H1 (cell line): ENCODE data around the gene MYO5A. TPM values are rescaled to one million over a fixed set of nuclear protein-coding genes. Genes with fewer than 3 reads are reported as not detected.

Source experiments
- CTCF ChIA-PET: fragments of 300-600 bp; sonication (Branson Sonifier 250); formaldehyde crosslinking; loops from one replicate; lab custom pipeline; 2021; ENCODE audit not compliant: partially characterized antibody; lab: Charles Lee
- POLR2A ChIA-PET: fragments of 300-600 bp; sonication (Branson Sonifier 250); formaldehyde crosslinking; loops from one replicate; lab custom pipeline; 2021; ENCODE audit warnings: inconsistent platforms; ENCODE audit not compliant: partially characterized antibody; lab: Charles Lee
- DNase-seq, 2 experiments: peaks; one replicate each; pipeline versions ENCODE4 v3.0.0 to v3.0.0-alpha.2; 2010 to 2022; ENCODE audit warnings: low spot score in 2 of 2, low read depth in 1 of 2, mixed read lengths in 1 of 2
- FAIRE-seq: peaks from 2 replicates; lab custom pipeline; 2011; peaks lifted over from hg19 to GRCh38; lab: Jason Lieb, UNC
- H2AFZ ChIP-seq: 2 replicates; pipeline ENCODE4 v1.8.1; 2012; ENCODE audit warnings: low read length, inconsistent platforms
- H2AK5ac ChIP-seq: 2 replicates; pipeline ENCODE4 v1.6.1; 2013; ENCODE audit warnings: low read depth, low read length
- H2BK120ac ChIP-seq: replicated peaks from 2 replicates; pipeline ENCODE3; 2013; ENCODE audit warnings: low read depth, low read length, inconsistent platforms
- H2BK12ac ChIP-seq: 2 replicates; pipeline ENCODE4 v1.6.1; 2013; ENCODE audit warnings: low read depth, low read length
- H2BK15ac ChIP-seq: 2 replicates; pipeline ENCODE4 v1.6.1; 2013; ENCODE audit warnings: low read length
- H2BK20ac ChIP-seq: 2 replicates; pipeline ENCODE4 v1.6.1; 2013; ENCODE audit warnings: low read length
- H2BK5ac ChIP-seq: 2 replicates; pipeline ENCODE4 v1.6.1; 2013; ENCODE audit warnings: low read depth, low read length
- H3K14ac ChIP-seq: 2 replicates; pipeline ENCODE4 v1.6.1; 2013; ENCODE audit warnings: inconsistent platforms; ENCODE audit not compliant: insufficient read length
- H3K18ac ChIP-seq: 2 replicates; pipeline ENCODE4 v1.6.1; 2013; ENCODE audit warnings: low read length; ENCODE audit errors: extremely low read depth
- H3K23ac ChIP-seq: 2 replicates; pipeline ENCODE4 v1.6.1; 2013; ENCODE audit warnings: inconsistent platforms; ENCODE audit not compliant: insufficient read length
- H3K23me2 ChIP-seq: 2 replicates; pipeline ENCODE4 v1.6.1; 2013; ENCODE audit warnings: low read depth, low read length
- H3K27ac ChIP-seq: 2 replicates; pipeline ENCODE4 v1.6.1; 2011; ENCODE audit warnings: low read depth, low read length, inconsistent platforms
- H3K27me3 ChIP-seq, 4 experiments: replicated peaks in 1 of 4; 1 replicate in 1 of 4; 2 replicates in 3 of 4; pipeline versions ENCODE4 v1.6.1 to v1.8.1; 2011 to 2013; ENCODE audit warnings: low read length in 3 of 4, mild to moderate bottlenecking in 3 of 4, inconsistent platforms in 2 of 4, mixed read lengths in 2 of 4, moderate library complexity in 1 of 4; ENCODE audit not compliant: control insufficient read depth in 3 of 4, insufficient read depth in 3 of 4; ENCODE audit errors: extremely low read depth in 1 of 4
- H3K36me3 ChIP-seq, 4 experiments: 2 replicates each; pipeline versions ENCODE4 v1.6.1 to v1.8.1; 2011 to 2013; ENCODE audit warnings: mild to moderate bottlenecking in 4 of 4, low read length in 3 of 4, moderate library complexity in 2 of 4, control low read depth in 1 of 4, inconsistent platforms in 1 of 4; ENCODE audit not compliant: insufficient read depth in 4 of 4, control insufficient read depth in 2 of 4
- H3K4ac ChIP-seq: replicated peaks from 2 replicates; pipeline ENCODE3; 2013; ENCODE audit warnings: low read length, low read depth, mixed read lengths, inconsistent platforms; ENCODE audit not compliant: insufficient read length
- H3K4me1 ChIP-seq, 4 experiments: replicated peaks in 1 of 4; 1 replicate in 1 of 4; 2 replicates in 3 of 4; pipeline versions ENCODE4 v1.6.1 to v1.8.1; 2011 to 2013; ENCODE audit warnings: low read length in 3 of 4, inconsistent platforms in 2 of 4, mixed read lengths in 1 of 4; ENCODE audit not compliant: insufficient read depth in 4 of 4, control insufficient read depth in 3 of 4
- H3K4me2 ChIP-seq, 2 experiments: 2 replicates each; pipeline versions ENCODE4 v1.6.1 to v1.8.1; 2011 to 2013; ENCODE audit warnings: low read depth in 2 of 2, low read length in 2 of 2, control low read depth in 1 of 2, inconsistent platforms in 1 of 2, mild to moderate bottlenecking in 1 of 2; ENCODE audit not compliant: insufficient read depth in 1 of 2
- H3K4me3 ChIP-seq, 4 experiments: fragments of 200-600, 300-600 bp in 1 of 4; sonication (generic), shearing (Covaris generic), sonication (Bioruptor Twin) in 1 of 4; 2 replicates each; pipeline versions ENCODE4 v1.5.1 to v1.8.1; 2011 to 2016; ENCODE audit warnings: low read length in 4 of 4, low read depth in 3 of 4, control low read depth in 2 of 4, inconsistent platforms in 2 of 4, mild to moderate bottlenecking in 2 of 4, mixed read lengths in 1 of 4, moderate library complexity in 1 of 4; ENCODE audit not compliant: insufficient read depth in 2 of 4; ENCODE audit errors: extremely low read depth in 1 of 4
- H3K56ac ChIP-seq: replicated peaks from 2 replicates; pipeline ENCODE3; 2013; ENCODE audit warnings: low read depth, mild to moderate bottlenecking, mixed read lengths, low read length, inconsistent platforms; ENCODE audit not compliant: insufficient read length
- H3K79me1 ChIP-seq: 2 replicates; pipeline ENCODE4 v1.6.1; 2013; ENCODE audit warnings: low read depth, low read length, control low read depth
- H3K79me2 ChIP-seq, 2 experiments: 2 replicates each; pipeline versions ENCODE4 v1.6.1 to v1.8.1; 2012 to 2013; ENCODE audit warnings: low read length in 2 of 2, mild to moderate bottlenecking in 2 of 2, inconsistent platforms in 1 of 2; ENCODE audit not compliant: insufficient read depth in 2 of 2, control insufficient read depth in 1 of 2
- H3K9ac ChIP-seq, 4 experiments: replicated peaks in 1 of 4; 1 replicate in 1 of 4; 2 replicates in 3 of 4; pipeline versions ENCODE4 v1.6.1 to v1.8.1; 2011 to 2013; ENCODE audit warnings: low read depth in 3 of 4, low read length in 3 of 4, control low read depth in 2 of 4, mild to moderate bottlenecking in 2 of 4, moderate library complexity in 2 of 4, inconsistent platforms in 1 of 4; ENCODE audit errors: extremely low read depth in 1 of 4
- H3K9me3 ChIP-seq, 2 experiments: 2 replicates each; pipeline versions ENCODE4 v1.6.1 to v1.8.1; 2012 to 2013; ENCODE audit warnings: mild to moderate bottlenecking in 2 of 2, moderate library complexity in 2 of 2, control low read depth in 1 of 2, inconsistent platforms in 1 of 2, low read depth in 1 of 2, low read length in 1 of 2, mixed read lengths in 1 of 2; ENCODE audit not compliant: insufficient read depth in 2 of 2
- H4K20me1 ChIP-seq, 2 experiments: replicated peaks in 1 of 2; 2 replicates each; pipeline versions ENCODE3 to v1.8.1; 2011 to 2013; ENCODE audit warnings: inconsistent platforms in 2 of 2, low read length in 2 of 2, mild to moderate bottlenecking in 1 of 2; ENCODE audit not compliant: insufficient read depth in 2 of 2, control insufficient read depth in 1 of 2
- H4K5ac ChIP-seq: 2 replicates; pipeline ENCODE4 v1.6.1; 2013; ENCODE audit warnings: low read length, low read depth, mixed read lengths, inconsistent platforms; ENCODE audit not compliant: insufficient read length
- H4K8ac ChIP-seq: 2 replicates; pipeline ENCODE4 v1.8.0; 2013; ENCODE audit warnings: mild to moderate bottlenecking, moderate library complexity, low read length, inconsistent platforms; ENCODE audit not compliant: insufficient read depth; ENCODE audit errors: extremely low read depth
- H4K91ac ChIP-seq: replicated peaks from 2 replicates; pipeline ENCODE3; 2013; ENCODE audit warnings: low read length, mixed read lengths, inconsistent platforms; ENCODE audit not compliant: insufficient read length
- E2F6 ChIP-seq: IDR thresholded peaks from 2 replicates; pipeline ENCODE4 v1.6.1; 2012; ENCODE audit warnings: inconsistent platforms
- GABPA ChIP-seq: IDR thresholded peaks from 2 replicates; pipeline ENCODE4 v1.6.1; 2011; ENCODE audit warnings: mild to moderate bottlenecking, low read length, moderate library complexity, borderline replicate concordance; ENCODE audit not compliant: insufficient read depth
- GTF2F1 ChIP-seq: IDR thresholded peaks from 2 replicates; pipeline ENCODE4 v1.6.1; 2012; ENCODE audit warnings: low read depth, low read length, improper control_type of control experiment, borderline replicate concordance
- POU5F1 ChIP-seq: IDR thresholded peaks from 2 replicates; pipeline ENCODE4 v1.6.1; 2011; ENCODE audit warnings: low read depth, mild to moderate bottlenecking, low read length, moderate library complexity
- TAF1 ChIP-seq: IDR thresholded peaks from 2 replicates; pipeline ENCODE4 v1.6.1; 2011; ENCODE audit warnings: mild to moderate bottlenecking, low read depth, low read length
- WGBS, 2 experiments: shearing (Covaris generic) in 1 of 2; methylation state at CpG; one replicate each; pipeline versions ENCODE4 v1.1.6 to v1.1.7; 2013 to 2015; ENCODE audit warnings: low lambda C conversion rate in 2 of 2, mixed read lengths in 2 of 2, inconsistent platforms in 1 of 2, low coverage in 1 of 2, missing lambda C conversion rate in 1 of 2; ENCODE audit not compliant: insufficient replicate concordance in 2 of 2, insufficient coverage in 1 of 2, insufficient read length in 1 of 2; ENCODE audit errors: extremely low coverage in 1 of 2, missing lambda C conversion rate in 1 of 2; 5-methylcytosine and 5-hydroxymethylcytosine counted together
- polyA plus RNA-seq, 7 experiments: library from polyadenylated mRNA; depleted of rRNA in 3 of 7; stranded (reverse) in 5 of 7; unstranded in 2 of 7; fragments of >200 nt in 5 of 7; fragments of 200-250 nt in 2 of 7; gene quantifications; 1 replicate in 5 of 7; 2 replicates in 1 of 7; 4 replicates in 1 of 7; pipeline versions ENCODE4 v1.2.1 to v1.2.3, GENCODE V29; 2011 to 2013; ENCODE audit warnings: missing spikeins in 2 of 7, mixed read lengths in 2 of 7
- total RNA-seq: library from RNA; stranded (reverse); fragmentation: NEBNext Ultra II Directional; extraction: Animal tissue kit (Norgen Biotek cat#: 25700); gene quantifications from 2 replicates; pipeline ENCODE4 v1.2.1, GENCODE V29; 2021

The MYO5A gene
- total and polyA plus RNA-seq, 2 of the 8 experiments (the other 6 are each of a cell fraction or from before 2014, with no cell fraction given) = 11.4 to 24.7 TPM

DNA sequence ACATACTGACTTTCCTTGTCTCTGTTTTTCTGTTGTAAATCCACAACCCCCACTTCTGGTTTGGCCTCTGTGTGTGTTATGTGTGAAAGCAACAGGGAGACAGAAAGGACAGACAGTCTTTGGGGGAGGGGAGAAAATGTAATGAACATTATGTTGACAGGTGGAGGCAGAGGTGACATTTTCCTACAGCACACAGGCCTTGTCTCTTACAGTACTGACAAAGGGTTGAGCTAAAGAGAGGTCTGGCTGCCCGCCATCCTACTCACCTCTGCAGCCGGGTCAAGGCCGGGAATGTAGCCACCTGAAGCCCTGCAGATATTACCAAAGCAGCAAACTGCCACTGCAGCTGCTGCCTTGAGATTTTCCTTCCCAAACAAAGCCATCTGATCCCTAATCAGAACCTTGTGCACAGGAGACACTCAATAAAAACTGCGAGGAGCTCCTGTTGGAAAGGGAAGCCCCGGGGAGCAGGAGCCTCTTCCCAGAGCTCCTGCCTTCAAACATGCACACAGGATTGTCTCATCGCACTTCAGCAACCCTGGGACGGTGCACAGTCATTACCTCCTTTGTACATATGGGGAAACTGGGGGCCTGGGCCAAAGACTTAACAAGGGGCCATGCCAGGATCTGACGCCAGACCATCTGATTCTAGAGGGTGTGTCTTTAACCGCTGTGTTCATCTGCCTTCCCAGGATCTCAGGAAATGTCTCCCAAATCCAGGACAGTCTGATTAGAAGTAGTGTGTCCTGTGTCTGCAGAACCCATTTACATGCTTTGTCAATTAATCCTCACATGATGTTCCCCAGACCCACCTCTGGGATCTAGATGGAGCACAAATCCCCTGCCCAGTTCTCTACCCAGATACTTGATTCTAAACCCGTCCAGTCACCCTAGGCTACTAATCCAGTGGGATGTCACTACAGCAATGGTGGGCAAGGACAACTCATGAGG lies 247.3 kb downstream of the MYO5A start:
- FAIRE-seq (no peak), DNase-seq (no peak)
- POLR2A ChIA-PET = interaction anchor here (0.5 to 2.0 kb wide), 4 partner anchors 8 to 120 kb away, joined by 3 to 6 read pairs (median 4); no protein-coding TSS in a partner anchor
- Histone ChIP-seq H3K4me2 (no peak overlapping the region), H2BK120ac (no peak overlapping the region), H3K4ac (no peak overlapping the region), H2AK5ac (no peak overlapping the region), H2AFZ (no peak overlapping the region), H3K9ac (no peak overlapping the region), H3K18ac (no peak overlapping the region), H3K9me3 (peaks cover 2 to 8% of the 10 kb centered on the region in 2 experiments; a peak in 2 of 4 replicates), H3K79me2 (no peaks in the 10 kb centered on the region; a peak in 1 of 4 replicates), H3K14ac (no peak overlapping the region), H3K4me1 (no peaks in the 10 kb centered on the region), H3K27me3 (no peaks in the 10 kb centered on the region), H2BK12ac (no peak overlapping the region), H2BK5ac (no peak overlapping the region), H2BK20ac (no peak overlapping the region), H3K4me3 (no peak overlapping the region), H3K36me3 (peaks cover 8 to 39% (median 20%) of the 10 kb centered on the region in 4 experiments; a peak in 7 of 8 replicates), H4K91ac (no peak overlapping the region), H3K56ac (no peak overlapping the region), H3K27ac (no peak overlapping the region), H4K5ac (no peak overlapping the region), H3K79me1 (no peaks in the 10 kb centered on the region), H2BK15ac (no peak overlapping the region), H4K20me1 (no peaks in the 10 kb centered on the region), H4K8ac (no peak overlapping the region), H3K23ac (no peak overlapping the region), H3K23me2 (no peaks in the 10 kb centered on the region)
- 94% methylated on average over 10 of the region's 10 CpGs; no CpG with 5 or more reads in 1 of the 2 experiments for WGBS, 2 experiments
- CTCF ChIA-PET = interaction anchor here (0.6 to 4.0 kb wide), 4 partner anchors 9 to 25 kb away, joined by 3 to 33 read pairs (median 9); no protein-coding TSS in a partner anchor
- TF ChIP-seq GABPA = no peak
- no peak for TF ChIP-seq E2F6
- TF ChIP-seq POU5F1 = no peak
- no peak for TF ChIP-seq GTF2F1
- no peak for TF ChIP-seq TAF1
